Fibroblast of upper back skin (primary cell): ENCODE results near the gene OR2D3.
"Not testable (repeated sequence)": the region's sequence is repeated elsewhere in the genome, so short reads cannot be mapped to it uniquely, and the experiment has no call there.

Source experiments
- DNase-seq: peaks from one replicate; pipeline ENCODE4 v3.0.0-alpha.2; 2013

Gene OR2D3

GRCh38 chr11:6920702-6921101 lies at the start of gene OR2D3:
Gene OR2D3, plus strand, starts transcription at chr11:6921002. Its CDS starts 0 bp downstream, at chr11:6921002.
- DNase-seq, result no peak

GRCh38 chr11:6871278-6871677 lies 49.5 kb upstream of the OR2D3 start:
- DNase-seq, result no peak

GRCh38 chr11:6875761-6876160 lies 45.0 kb upstream of the OR2D3 start:
- DNase-seq, result no peak

DNA sequence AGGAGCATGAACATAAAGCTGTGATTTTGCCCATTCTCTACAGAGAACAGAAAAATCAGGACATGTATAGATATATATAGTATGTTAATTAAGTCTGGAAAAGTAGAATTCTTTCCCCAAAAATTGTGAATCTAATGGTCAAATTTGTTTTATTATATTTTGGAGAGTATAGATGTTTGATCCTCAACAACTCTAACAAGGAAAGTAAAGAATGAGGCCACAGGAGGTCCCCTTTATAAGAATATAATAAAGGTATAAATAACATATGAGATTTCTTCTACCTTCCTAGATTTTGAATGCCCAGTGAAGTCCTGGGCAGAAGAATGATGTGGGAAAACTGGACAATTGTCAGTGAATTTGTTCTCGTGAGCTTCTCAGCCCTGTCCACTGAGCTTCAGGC lies 44.5 kb upstream of the OR2D3 start, which contains the start of gene OR10A4:
TSS of gene OR10A4 (plus strand) at position 301 of the 400 bp plus-strand sequence. CDS start at position 324, 23 bp downstream.
- DNase-seq, result no peak

GRCh38 chr11:6876914-6877313 lies 43.9 kb upstream of the OR2D3 start:
- DNase-seq, result no peak

DNA sequence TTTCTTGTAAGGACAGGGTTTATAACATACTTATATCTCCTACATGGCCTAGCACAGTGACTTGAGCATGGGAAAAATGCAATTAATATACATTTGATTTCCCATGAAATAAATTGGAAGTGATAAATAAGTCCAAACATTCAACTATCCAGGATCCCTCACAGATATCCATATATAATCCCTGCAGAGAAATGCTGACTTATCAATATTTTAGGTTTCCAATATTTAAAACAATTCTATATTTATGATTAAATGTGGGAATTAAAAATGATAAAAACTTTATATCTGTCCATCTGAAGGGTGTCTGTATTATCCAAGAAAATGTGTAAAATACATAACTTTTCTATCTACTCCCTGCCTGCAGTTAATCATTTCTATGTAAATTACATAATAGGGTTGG lies 38.1 kb upstream of the OR2D3 start:
- DNase-seq, result no peak

- DNase-seq, result not testable (repeated sequence)
Observed at GRCh38 chr11:6887711-6888110, 33.1 kb upstream of the OR2D3 start.

DNA sequence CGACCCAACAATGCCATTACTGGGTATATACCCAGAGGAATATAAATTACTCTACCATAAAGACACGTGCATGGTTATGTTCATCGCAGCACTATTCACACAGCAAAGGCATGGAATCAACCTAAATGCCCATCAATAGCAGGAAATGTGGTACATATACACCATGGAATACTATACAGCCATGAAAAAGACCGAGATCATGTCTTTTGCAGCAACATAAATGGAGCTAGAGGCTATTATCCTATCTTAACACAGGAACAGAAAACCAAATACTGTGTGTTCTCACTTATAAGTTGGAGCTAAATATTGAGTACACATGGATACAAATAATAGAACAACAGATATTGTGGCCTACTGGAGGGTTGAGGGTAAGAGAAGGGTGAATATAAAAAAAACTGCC lies 32.0 kb upstream of the OR2D3 start:
- DNase-seq, result no peak

DNA sequence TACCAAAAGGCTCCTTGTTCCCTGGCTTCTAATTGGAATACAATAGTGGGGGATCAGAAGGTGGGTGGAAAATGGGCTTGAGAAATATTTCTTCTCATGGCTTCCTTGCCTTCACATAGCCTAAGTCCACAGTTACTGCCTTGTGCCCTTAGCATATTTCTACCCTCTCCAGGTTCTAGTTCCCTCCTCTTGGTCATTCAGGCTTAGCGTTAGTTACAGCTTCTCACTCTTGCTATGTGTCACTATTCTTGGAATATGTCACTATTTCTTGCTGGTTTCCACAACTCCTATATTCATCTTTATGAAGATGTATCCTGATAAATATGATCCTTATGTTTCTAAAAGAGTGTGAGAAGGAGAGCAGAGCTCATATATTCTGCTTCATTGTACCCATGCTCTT lies 31.0 kb upstream of the OR2D3 start:
- DNase-seq, result no peak

GRCh38 chr11:6892400-6892799 lies 28.4 kb upstream of the OR2D3 start, which contains the start of gene OR2D2:
Gene OR2D2, minus strand, starts transcription at chr11:6892500. Its CDS starts 0 bp downstream, at chr11:6892500.
- no peak for DNase-seq

- no peak for DNase-seq
Observed at GRCh38 chr11:6894097-6894496, 26.7 kb upstream of the OR2D3 start.

GRCh38 chr11:6895010-6895409 lies 25.8 kb upstream of the OR2D3 start:
- DNase-seq, result no peak

GRCh38 chr11:6898911-6899310 lies 21.9 kb upstream of the OR2D3 start:
- DNase-seq, result no peak

DNA sequence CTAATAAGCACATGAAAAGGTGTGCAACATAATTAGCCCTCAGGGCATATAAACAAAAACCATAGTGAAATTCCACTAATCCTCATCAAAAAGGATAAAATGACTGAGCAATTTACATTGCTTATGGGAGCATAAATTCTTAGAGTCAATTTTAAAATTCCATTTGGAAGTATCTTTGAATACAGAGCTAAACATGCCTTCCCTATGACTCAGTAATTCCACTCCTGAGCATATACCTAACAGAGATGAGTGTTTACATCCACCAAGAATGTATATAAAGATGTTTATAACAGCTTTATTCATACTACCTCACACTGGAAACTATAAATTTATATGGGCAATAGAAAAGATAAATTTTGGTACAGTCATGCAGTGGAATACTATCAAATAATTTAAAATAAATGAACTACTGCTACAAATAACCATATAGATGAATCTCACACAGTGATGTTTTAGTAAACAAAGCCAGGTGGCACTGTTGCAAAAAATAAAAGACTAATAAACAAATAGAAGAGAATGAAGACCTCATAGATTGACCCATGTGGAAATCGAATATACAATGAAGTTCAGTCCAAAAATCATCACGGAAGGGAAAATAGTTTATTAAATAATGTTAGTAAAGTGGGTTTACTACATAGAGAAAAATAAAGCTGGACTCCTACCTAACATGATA lies 20.3 kb upstream of the OR2D3 start:
- peak; percentile 2 for DNase-seq

GRCh38 chr11:6904804-6905203 lies 16.0 kb upstream of the OR2D3 start:
- DNase-seq, result not testable (repeated sequence)

DNA sequence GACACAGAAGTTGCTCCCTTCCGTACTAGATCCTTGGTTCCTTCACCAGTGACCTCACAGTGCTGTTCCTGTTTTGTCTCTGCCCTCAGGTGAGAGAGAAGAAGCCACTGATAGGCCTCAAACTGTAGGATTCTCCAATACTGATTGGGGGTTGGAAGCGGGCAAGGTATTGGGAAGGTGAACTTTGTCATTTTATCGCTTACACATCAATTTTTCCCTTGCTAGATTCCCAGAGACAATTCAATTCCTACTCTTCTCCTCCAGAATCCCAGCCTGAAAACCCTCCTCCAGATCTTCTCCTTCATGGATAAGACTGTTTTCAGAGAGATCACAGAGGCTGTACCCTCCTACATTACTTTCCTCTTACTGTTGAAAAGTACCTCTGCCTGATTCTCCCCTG lies 9.4 kb upstream of the OR2D3 start:
- no peak for DNase-seq

GRCh38 chr11:6911948-6912347 lies 8.9 kb upstream of the OR2D3 start:
- DNase-seq, result no peak

GRCh38 chr11:6919698-6920097 lies 1.1 kb upstream of the OR2D3 start:
- DNase-seq, result no peak

- no peak for DNase-seq
Observed at GRCh38 chr11:6925007-6925577, 4.3 kb downstream of the OR2D3 start.

DNA sequence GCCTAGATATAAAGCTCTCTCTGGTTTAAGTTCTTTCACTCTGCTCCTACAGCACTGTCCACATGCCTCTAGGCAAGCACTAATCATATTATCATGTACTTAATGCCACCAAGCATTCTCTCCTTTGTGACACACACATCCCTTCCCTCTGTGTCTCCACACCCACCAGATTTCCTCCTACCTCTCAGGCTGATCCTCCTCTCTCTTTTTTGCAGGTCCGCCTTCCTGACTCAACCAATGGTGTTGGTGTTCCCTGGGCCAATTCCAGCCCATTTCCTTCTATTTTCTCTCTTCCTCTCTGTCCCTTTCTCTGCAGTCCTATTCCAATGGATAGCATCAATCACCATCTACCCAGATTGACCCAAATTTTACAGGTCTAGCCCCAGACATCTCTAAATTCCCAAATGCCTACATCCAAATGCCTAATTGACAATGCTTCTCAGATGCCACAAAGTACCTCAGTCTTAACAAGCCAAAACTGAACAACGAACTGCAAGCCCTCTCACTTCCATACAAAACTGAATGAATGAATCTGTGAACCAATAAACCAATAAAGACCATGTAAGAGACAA lies 4.9 kb downstream of the OR2D3 start:
- peak; percentile 9 for DNase-seq

- DNase-seq, result peak; percentile 84
Observed at GRCh38 chr11:6926208-6927029, 5.6 kb downstream of the OR2D3 start, which contains the start of gene ZNF215. Gene ZNF215, plus strand, starts transcription at chr11:6926426. Its CDS starts 5,847 bp downstream, at chr11:6932273.

GRCh38 chr11:6927030-6927617 lies 6.3 kb downstream of the OR2D3 start:
- DNase-seq, result no peak

GRCh38 chr11:6928916-6929315 lies 8.1 kb downstream of the OR2D3 start:
- DNase-seq, result no peak
